A549 (cell line): ENCODE measurements around the gene OR2V1. TPM values are rescaled to one million over a fixed set of nuclear protein-coding genes. Genes with fewer than 3 reads are reported as not detected.
"Not testable (repeated sequence)": the region's sequence is repeated elsewhere in the genome, so short reads cannot be mapped to it uniquely, and the experiment has no call there.

ENCODE experiments used
- ATAC-seq, 2 experiments: fragments of 200-7000 bp in 1 of 2; fragments of >200 bp in 1 of 2; cut with Nextera tagmentation in 1 of 2; cut with Tn5 transposase in 1 of 2; 3 replicates each; pipeline versions ENCODE4 v1.8.0 to v1.9.1; 2018 to 2020; ENCODE audit warnings: mild to moderate bottlenecking in 1 of 2, moderate library complexity in 1 of 2
- CTCF ChIA-PET: fragments of 300-600 bp; sonication (Branson Sonifier 250); formaldehyde crosslinking; extraction: SDS; loops from one replicate; lab custom pipeline; 2021; ENCODE audit warnings: antibody characterized with exemption, inconsistent platforms; lab: Yijun Ruan, JAX
- POLR2A ChIA-PET: fragments of 350-600 bp; formaldehyde crosslinking; extraction: SDS; loops from one replicate; lab custom pipeline; 2021; ENCODE audit warnings: antibody characterized with exemption, inconsistent platforms; lab: Yijun Ruan, JAX
- DNase-seq, 2 experiments: peaks; one replicate each; pipeline versions ENCODE4 v3.0.0 to v3.0.0-alpha.2; 2011 to 2016; ENCODE audit warnings: low read depth in 1 of 2, low spot score in 1 of 2
- FAIRE-seq: peaks from 2 replicates; lab custom pipeline; 2011; peaks lifted over from hg19 to GRCh38; lab: Jason Lieb, UNC
- H3K27ac ChIP-seq, 2 experiments: fragments of >200 bp; sonication (Bioruptor Twin); formaldehyde crosslinking; 3 replicates each; pipeline ENCODE4 v1.5.1; 2016 to 2017
- H3K4me1 ChIP-seq: fragments of >200 bp; sonication (Bioruptor Twin); formaldehyde crosslinking; 3 replicates; pipeline ENCODE4 v1.6.1; 2016
- H3K4me2 ChIP-seq: fragments of >200 bp; sonication (Bioruptor Twin); formaldehyde crosslinking; 3 replicates; pipeline ENCODE4 v1.6.1; 2016
- H3K4me3 ChIP-seq: fragments of >200 bp; sonication (Bioruptor Twin); formaldehyde crosslinking; 3 replicates; pipeline ENCODE4 v1.5.1; 2016
- H3K9me3 ChIP-seq: fragments of >200 bp; sonication (Bioruptor Twin); formaldehyde crosslinking; 3 replicates; pipeline ENCODE4 v1.6.1; 2016
- BHLHE40 ChIP-seq: IDR thresholded peaks from 2 replicates; pipeline ENCODE4 v1.6.1; 2012; ENCODE audit warnings: low read depth, low read length, inconsistent platforms
- CBX2 ChIP-seq: fragments of 200-600 bp; sonication (generic); IDR thresholded peaks from 2 replicates; pipeline ENCODE4 v1.6.1; 2016; ENCODE audit warnings: low read depth, mild to moderate bottlenecking, borderline replicate concordance
- CBX8 ChIP-seq: fragments of 200-600 bp; sonication (generic); IDR thresholded peaks from 2 replicates; pipeline ENCODE4 v1.6.1; 2016
- CEBPB ChIP-seq, 2 experiments: fragments of >200 bp in 1 of 2; sonication (Bioruptor Twin) in 1 of 2; formaldehyde crosslinking in 1 of 2; IDR thresholded peaks; 2 replicates each; pipeline ENCODE4 v1.6.1; 2012 to 2016
- CHD4 ChIP-seq: fragments of 200-600 bp; sonication (generic); IDR thresholded peaks from 2 replicates; pipeline ENCODE4 v1.6.1; 2016; ENCODE audit warnings: antibody characterized with exemption, mild to moderate bottlenecking, borderline replicate concordance
- ELK1 ChIP-seq: fragments of 150-350 bp; IDR thresholded peaks from 2 replicates; pipeline ENCODE4 v1.6.1; 2014; ENCODE audit warnings: low read depth, mild to moderate bottlenecking, low read length
- FOSL2 ChIP-seq, 2 experiments: fragments of 450-650 bp in 1 of 2; fragments of >200 bp in 1 of 2; sonication (Bioruptor Twin) in 1 of 2; formaldehyde crosslinking; IDR thresholded peaks; 2 replicates each; pipeline versions ENCODE4 v1.5.0 to v1.6.1; 2016 to 2020; ENCODE audit warnings: mild to moderate bottlenecking in 1 of 2, moderate library complexity in 1 of 2
- HDAC2 ChIP-seq: fragments of 200-600 bp; sonication (generic); IDR thresholded peaks from 2 replicates; pipeline ENCODE4 v1.6.1; 2016
- HOXA7 ChIP-seq: fragments of 250-450 bp; sonication (Bioruptor Pico); IDR thresholded peaks from 2 replicates; pipeline ENCODE4 v1.5.0; 2020; ENCODE audit warnings: mild to moderate bottlenecking, moderate library complexity
- JUN ChIP-seq, 2 experiments: fragments of >200 bp; sonication (Bioruptor Twin); formaldehyde crosslinking; IDR thresholded peaks; 2 replicates in 1 of 2; 3 replicates in 1 of 2; pipeline ENCODE4 v1.6.1; 2016 to 2017
- JUNB ChIP-seq: fragments of >200 bp; sonication (Bioruptor Twin); formaldehyde crosslinking; IDR thresholded peaks from 2 replicates; pipeline ENCODE4 v1.6.1; 2016
- MAFK ChIP-seq: fragments of 450-650 bp; IDR thresholded peaks from 2 replicates; pipeline ENCODE4 v1.6.1; 2014; ENCODE audit not compliant: partially characterized antibody
- RAD21 ChIP-seq, 2 experiments: fragments of >200 bp in 1 of 2; sonication (Bioruptor Twin) in 1 of 2; formaldehyde crosslinking in 1 of 2; IDR thresholded peaks in 1 of 2; conservative IDR thresholded peaks in 1 of 2; 2 replicates in 1 of 2; 3 replicates in 1 of 2; pipeline ENCODE4 v1.6.1; 2012 to 2018; ENCODE audit warnings: inconsistent platforms in 1 of 2
- RARB ChIP-seq: fragments of 250-450 bp; sonication (Bioruptor Pico); IDR thresholded peaks from 2 replicates; pipeline ENCODE4 v1.8.0; 2021; ENCODE audit warnings: mild to moderate bottlenecking, moderate library complexity
- SREBF2 ChIP-seq: fragments of 450-650 bp; IDR thresholded peaks from 2 replicates; pipeline ENCODE4 v1.6.1; 2014; ENCODE audit warnings: mild to moderate bottlenecking, moderate library complexity
- TFCP2L1 ChIP-seq: fragments of 250-450 bp; sonication (Bioruptor Pico); IDR thresholded peaks from 2 replicates; pipeline ENCODE4 v1.5.0; 2021; ENCODE audit warnings: mild to moderate bottlenecking
- ZC3H11A ChIP-seq: fragments of 450-650 bp; IDR thresholded peaks from 2 replicates; pipeline ENCODE4 v1.6.1; 2014; ENCODE audit warnings: antibody characterized with exemption, mild to moderate bottlenecking
- WGBS: methylation state at CpG from one replicate; pipeline ENCODE4 v1.1.6; 2017; ENCODE audit errors: missing lambda C conversion rate; 5-methylcytosine and 5-hydroxymethylcytosine counted together
- polyA plus RNA-seq, 4 experiments: library from polyadenylated mRNA; depleted of rRNA in 3 of 4; stranded (reverse); fragments of >200 nt; fragmentation: RNase III in 1 of 4; extraction: RNeasy Plus Mini Kit Qiagen cat#74134 plus additional on column Dnase treatment in 1 of 4; gene quantifications; 2 replicates in 3 of 4; 3 replicates in 1 of 4; pipeline ENCODE4 v1.2.3, GENCODE V29; 2011 to 2017
- TF ChIP-seq, protein P1 (sequence below): IDR thresholded peaks from 2 replicates; pipeline ENCODE4 v1.6.1; 2012
- TF ChIP-seq, protein P2 (sequence below): IDR thresholded peaks from 2 replicates; pipeline ENCODE4 v1.6.1; 2012; ENCODE audit warnings: low read depth, borderline replicate concordance
- TF ChIP-seq, protein P3 (sequence below): fragments of >200 bp; sonication (Bioruptor Twin); formaldehyde crosslinking; IDR thresholded peaks from 2 replicates; pipeline ENCODE4 v1.6.1; 2016

Gene OR2V1
- polyA plus RNA-seq, 2 of the 4 experiments (the other 2 are of a cell fraction): not detected

DNA sequence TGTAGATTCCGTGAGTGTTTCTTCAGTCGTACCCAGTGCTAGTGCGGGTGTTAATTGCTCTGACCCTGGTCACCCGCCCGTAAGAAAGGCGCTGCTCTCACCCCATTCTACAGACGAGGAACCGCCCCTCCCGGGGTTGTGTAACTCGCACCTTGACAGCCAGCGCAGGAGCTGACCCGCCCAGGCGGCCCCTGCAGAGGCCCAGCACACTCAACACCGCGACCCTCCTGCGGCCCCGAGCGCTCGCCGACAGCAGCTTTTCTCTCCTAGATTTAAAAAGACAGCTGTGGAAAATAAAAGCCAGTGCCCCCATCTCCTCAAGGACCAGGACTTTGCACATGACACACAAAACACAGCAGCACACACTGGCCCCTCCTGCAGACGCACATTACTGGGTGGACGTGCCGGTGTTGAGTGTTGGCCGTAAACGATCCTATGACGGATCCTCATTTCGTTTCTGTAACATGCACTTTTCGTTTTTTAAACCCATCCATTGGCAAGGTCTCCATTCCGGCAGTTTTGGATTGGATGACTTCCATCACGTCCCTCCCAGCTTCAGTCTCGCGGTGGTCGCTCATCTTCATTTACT lies 39.4 kb upstream of the OR2V1 start:
- TF ChIP-seq HOXA7 (CRISPR knock-in tag) (no peak), CEBPB (IDR thresholded peaks at IDR 0.05) (peak in 1 of 2 experiments; percentile 37; a peak in 1 of 4 replicates), CBX8 (no peak)
- TF ChIP-seq, all 56 proteins: peak for 1
- no peak for FAIRE-seq
- Histone ChIP-seq H3K4me1 (peaks cover 29% of the 10 kb centered on the region), H3K27ac (peak overlapping the region; percentile 33 to 75; a peak in 4 of 6 replicates), H3K4me2 (peak overlapping the region; percentile 87), H3K9me3 (no peaks in the 10 kb centered on the region), H3K4me3 (peak overlapping the region; percentile 38)
- ATAC-seq: peak; percentile 0 to 6; a peak in 5 of 6 replicates
- ChIA-PET POLR2A (interaction anchor here (1.9 kb wide), 1 partner anchor 14 kb away, joined by 8 read pairs; no protein-coding TSS in a partner anchor), CTCF (interaction anchor here (0.7 to 1.9 kb wide), 5 partner anchors 11 to 128 kb away, joined by 3 to 9 read pairs (median 4); no protein-coding TSS in a partner anchor)
- DNase-seq: no peak
- 51% methylated on average over 30 of the region's 33 CpGs for WGBS

DNA sequence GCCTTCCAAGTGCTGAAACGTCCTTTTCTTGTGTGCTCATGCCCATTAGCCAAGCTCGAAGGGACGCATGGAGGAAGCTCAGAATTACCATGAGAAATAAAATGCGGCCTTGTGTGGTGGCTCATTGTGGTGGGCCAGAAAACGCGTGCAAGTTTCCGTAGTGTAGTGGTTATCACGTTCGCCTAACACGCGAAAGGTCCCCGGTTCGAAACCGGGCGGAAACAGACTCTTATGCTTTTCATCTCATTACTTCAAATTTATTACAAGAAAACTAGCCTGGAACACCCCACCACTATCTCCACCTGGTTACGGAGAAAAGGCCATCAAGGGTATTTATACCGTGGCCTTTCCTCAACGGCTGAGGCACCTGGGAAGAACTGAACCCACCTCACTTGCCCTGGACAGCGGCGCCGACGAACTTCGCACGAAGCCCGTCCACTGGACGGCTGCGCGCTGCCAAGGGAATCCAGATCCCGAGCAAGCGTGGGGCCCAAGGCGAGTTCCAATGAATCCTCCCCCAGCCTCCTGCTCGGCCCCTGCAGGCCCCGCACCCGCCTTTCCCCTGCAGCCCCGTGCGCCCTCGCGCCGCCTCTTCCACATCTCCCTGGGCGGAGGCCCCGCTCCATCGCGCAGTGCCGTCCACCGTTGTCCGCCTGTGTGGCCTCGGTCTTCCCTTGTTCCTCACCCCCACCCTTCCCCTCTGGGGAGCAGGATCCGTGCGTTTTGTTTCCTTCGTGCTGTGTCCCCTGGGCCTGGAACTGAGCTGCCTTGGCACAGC lies 38.7 kb upstream of the OR2V1 start:
- not testable (repeated sequence) for H3K9me3 ChIP-seq
- FAIRE-seq (peak; percentile 81), ATAC-seq (peak; percentile 61), DNase-seq (peak; percentile 65 to 92)
- H3K4me1 ChIP-seq: peaks cover 29% of the 10 kb centered on the region
- under 1% methylated on average over 42 of the region's 50 CpGs for WGBS
- H3K4me2 ChIP-seq: peak overlapping the region; percentile 87
- peak overlapping the region; percentile 33 to 75; a peak in 4 of 6 replicates for H3K27ac ChIP-seq
- ChIA-PET POLR2A (interaction anchor here (1.9 kb wide), 1 partner anchor 15 kb away, joined by 8 read pairs; no protein-coding TSS in a partner anchor), CTCF (interaction anchor here (1.1 to 2.2 kb wide), 7 partner anchors 10 to 339 kb away, joined by 3 to 26 read pairs (median 9); partner anchors contain the start of gene TRIM7)
- TF ChIP-seq CHD4: 0 out of 2 replicates have a peak, but pooled peaks have one; percentile 51
- TF ChIP-seq, protein P1, sequence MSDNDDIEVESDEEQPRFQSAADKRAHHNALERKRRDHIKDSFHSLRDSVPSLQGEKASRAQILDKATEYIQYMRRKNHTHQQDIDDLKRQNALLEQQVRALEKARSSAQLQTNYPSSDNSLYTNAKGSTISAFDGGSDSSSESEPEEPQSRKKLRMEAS: peak; percentile 81
- TF ChIP-seq RAD21 (conservative IDR thresholded peaks at IDR 0.05 in 1 of 2, IDR thresholded peaks at IDR 0.05 in 1 of 2): 0 out of 5 replicates have a peak, but pooled peaks of 1 of the 2 experiments have one; percentile 7
- TF ChIP-seq BHLHE40: 0 out of 2 replicates have a peak, but pooled peaks have one; percentile 32
- peak in 1 of 2 experiments; percentile 50; a peak in 1 of 5 replicates for TF ChIP-seq JUN (IDR thresholded peaks at IDR 0.05)
- peak; percentile 45 for TF ChIP-seq SREBF2
- TF ChIP-seq, protein P2, sequence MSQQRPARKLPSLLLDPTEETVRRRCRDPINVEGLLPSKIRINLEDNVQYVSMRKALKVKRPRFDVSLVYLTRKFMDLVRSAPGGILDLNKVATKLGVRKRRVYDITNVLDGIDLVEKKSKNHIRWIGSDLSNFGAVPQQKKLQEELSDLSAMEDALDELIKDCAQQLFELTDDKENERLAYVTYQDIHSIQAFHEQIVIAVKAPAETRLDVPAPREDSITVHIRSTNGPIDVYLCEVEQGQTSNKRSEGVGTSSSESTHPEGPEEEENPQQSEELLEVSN: peak; percentile 78
- H3K4me3 ChIP-seq: peak overlapping the region; percentile 38

- Histone ChIP-seq H3K4me1 (peaks cover 29% of the 10 kb centered on the region), H3K27ac (0 out of 6 replicates have a peak overlapping the region, but pooled peaks of 1 of the 2 experiments have one; percentile 33), H3K9me3 (no peaks in the 10 kb centered on the region), H3K4me3 (0 out of 3 replicates have a peak overlapping the region, but pooled peaks have one; percentile 13), H3K4me2 (peak overlapping the region; percentile 76)
- FAIRE-seq: no peak
- TF ChIP-seq ELK1 (no peak), TFCP2L1 (CRISPR knock-in tag) (no peak), FOSL2 (IDR thresholded peaks at IDR 0.05) (no peak), FOSL2 (CRISPR knock-in tag; IDR thresholded peaks at IDR 0.05) (no peak), JUNB (no peak), HDAC2 (no peak), RARB (CRISPR knock-in tag) (no peak), CBX2 (no peak), ZC3H11A (no peak), CBX8 (no peak), MAFK (no peak)
- TF ChIP-seq, protein P3, sequence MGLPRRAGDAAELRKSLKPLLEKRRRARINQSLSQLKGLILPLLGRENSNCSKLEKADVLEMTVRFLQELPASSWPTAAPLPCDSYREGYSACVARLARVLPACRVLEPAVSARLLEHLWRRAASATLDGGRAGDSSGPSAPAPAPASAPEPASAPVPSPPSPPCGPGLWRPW: no peak
- CTCF ChIA-PET: interaction anchor here (0.6 to 2.2 kb wide), 27 partner anchors 9 to 1259 kb away, joined by 3 to 26 read pairs (median 4); partner anchors contain the start of gene TRIM7
- POLR2A ChIA-PET: interaction anchor here (1.1 kb wide), 1 partner anchor 16 kb away, joined by 4 read pairs; no protein-coding TSS in a partner anchor
- no peak for ATAC-seq
- DNase-seq: no peak
- 43% methylated on average over 14 of the region's 14 CpGs for WGBS
Observed at GRCh38 chr5:181168595-181169118, 37.7 kb upstream of the OR2V1 start.
